Measurements from ENCODE around the gene REL. TPM values are rescaled to one million over a fixed set of nuclear protein-coding genes. Genes with fewer than 3 reads are reported as not detected.
A peak's percentile ranks its signal among the peaks of the same experiment; 100 is the strongest.

REL gene
- total RNA-seq, result 10 to 100 TPM; 42.7 to 55.9 TPM

DNA sequence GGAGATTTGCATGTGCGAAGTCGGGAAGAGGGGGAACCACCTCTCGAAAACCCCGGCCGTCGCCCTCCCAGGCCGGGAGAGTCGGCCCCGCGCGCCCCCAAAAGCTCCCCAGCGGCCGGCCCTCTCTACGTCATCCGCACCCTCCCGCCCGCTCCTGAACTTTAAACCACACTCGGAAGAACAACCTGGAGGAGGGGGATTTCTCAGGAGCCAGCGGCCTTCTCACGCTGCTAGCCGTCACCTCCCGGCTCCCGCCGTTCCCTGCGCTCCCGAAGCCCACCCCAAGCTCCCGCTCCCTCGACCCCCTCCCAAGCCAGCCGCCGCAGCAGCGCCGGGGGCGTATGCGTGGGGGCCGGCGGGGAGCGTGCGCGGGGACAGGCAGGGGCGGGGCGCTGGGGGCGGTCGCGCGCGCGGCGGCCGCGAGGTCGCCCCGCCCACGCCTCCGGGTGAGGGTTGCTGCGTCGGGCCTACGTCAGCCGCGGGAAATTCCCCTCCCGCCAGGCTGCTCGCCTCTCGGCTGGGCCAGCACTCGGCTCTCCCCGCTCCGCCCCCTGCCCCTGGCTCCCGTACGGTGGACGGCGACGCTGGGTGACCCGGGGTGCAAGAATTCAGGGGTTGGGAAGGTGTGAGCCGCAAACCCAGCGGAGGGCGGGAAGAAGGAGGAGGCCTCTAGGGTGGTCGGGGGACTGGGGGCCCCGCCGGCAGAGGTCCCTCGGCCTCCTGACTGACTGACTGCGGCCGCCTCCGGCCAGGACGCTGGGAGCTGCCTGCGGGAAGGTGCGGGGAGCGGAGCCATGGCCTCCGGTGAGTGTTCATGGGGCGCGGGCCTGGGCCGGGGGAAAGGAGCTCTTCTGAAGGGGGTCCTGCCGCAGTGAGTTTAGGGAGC is at the start of gene REL:
REL (plus strand) TSS at position 528 of the 886 bp plus-strand sequence; CDS start at position 795, 267 bp downstream.
- POLR2A ChIA-PET, result interaction anchor here (0.5 to 2.3 kb wide), 13 partner anchors 8 to 352 kb away, joined by 3 to 11 read pairs (median 4); no protein-coding TSS in a partner anchor
- no peaks in the 10 kb centered on the region for H3K9me3 Mint-ChIP-seq (ENCODE audit: low read depth)
- H3K27me3 Mint-ChIP-seq, result no peaks in the 10 kb centered on the region
- DNase-seq (peak; percentile 95), ATAC-seq (peak; percentile 84)
- H3K36me3 Mint-ChIP-seq (ENCODE audit: low read depth), result peaks cover 26% of the 10 kb centered on the region
- H3K4me1 Mint-ChIP-seq, result peaks cover 25% of the 10 kb centered on the region
- intact Hi-C loops (cut with DNase I, micrococcal nuclease), result loop anchor here (1.0 to 5.0 kb wide), 15 partner anchors 9 to 1316 kb away; partner anchors contain the start of genes PAPOLG (in 2 of the 2), B3GNT2 (in 1 of the 2), FAM161A (in 1 of the 2) and PEX13 (in 1 of the 2)
- H3K27ac Mint-ChIP-seq, result peak within 1 kb of the TSS; percentile 98
- CTCF ChIA-PET, result interaction anchor here (0.7 to 2.6 kb wide), 9 partner anchors 10 to 118 kb away, joined by 3 to 18 read pairs (median 5); no protein-coding TSS in a partner anchor
- peak within 1 kb of the TSS; percentile 91 for H3K4me3 Mint-ChIP-seq

DNA sequence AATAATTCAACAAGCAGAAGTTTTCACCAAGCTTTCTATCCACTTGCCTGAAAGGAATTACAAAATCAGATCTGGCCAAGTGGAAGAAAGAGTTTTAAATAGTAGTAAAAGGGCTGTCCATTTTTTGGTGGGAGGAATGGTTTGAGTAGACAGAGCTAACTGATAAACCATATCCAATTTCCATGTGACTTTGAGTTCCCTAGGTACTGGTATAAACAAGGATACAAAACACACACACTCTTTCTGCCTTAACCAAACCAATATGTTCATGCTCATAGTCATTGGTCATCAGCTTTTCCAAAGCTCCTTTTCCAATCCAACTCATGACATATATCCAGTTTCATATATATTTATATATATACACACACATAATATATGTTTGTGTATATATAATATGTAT is 49.5 kb upstream of the REL start:
- POLR2A ChIA-PET, result interaction anchor here (1.2 kb wide), 1 partner anchor 50 kb away, joined by 6 read pairs; no protein-coding TSS in a partner anchor

GRCh38 chr2:60832621-60833020 is 48.8 kb upstream of the REL start:
- intact Hi-C loops (cut with DNase I, micrococcal nuclease), result loop anchor here (1.0 to 2.0 kb wide), 5 partner anchors 13 to 145 kb away; partner anchors contain the start of gene REL (in 1 of the 2)
- peaks cover 41% of the 10 kb centered on the region for H3K4me1 Mint-ChIP-seq
- POLR2A ChIA-PET, result interaction anchor here (0.6 to 1.5 kb wide), 7 partner anchors 11 to 58 kb away, joined by 3 to 10 read pairs (median 4); no protein-coding TSS in a partner anchor

More for the DNA sequence above, 49.5 kb upstream of the REL start:
- Mint-ChIP-seq H3K36me3 (ENCODE audit: low read depth) (no peaks in the 10 kb centered on the region), H3K27ac (no peak overlapping the region), H3K27me3 (peaks cover 4% of the 10 kb centered on the region), H3K4me1 (peaks cover 48% of the 10 kb centered on the region), H3K9me3 (ENCODE audit: low read depth) (no peaks in the 10 kb centered on the region), H3K4me3 (no peak overlapping the region)
- no peak for DNase-seq
- CTCF ChIA-PET, result interaction anchor here (0.8 to 2.3 kb wide), 5 partner anchors 12 to 167 kb away, joined by 3 to 21 read pairs (median 3); no protein-coding TSS in a partner anchor
- no peak for ATAC-seq
- intact Hi-C loops (cut with DNase I, micrococcal nuclease), result loop anchor here (1.0 to 2.0 kb wide), 5 partner anchors 13 to 145 kb away; partner anchors contain the start of gene REL (in 1 of the 2)

GRCh38 chr2:60834270-60834717 is 47.1 kb upstream of the REL start:
- no peaks in the 10 kb centered on the region for H3K9me3 Mint-ChIP-seq (ENCODE audit: low read depth)
- ChIA-PET CTCF (interaction anchor here (0.8 kb wide), 1 partner anchor 15 kb away, joined by 3 read pairs; no protein-coding TSS in a partner anchor), POLR2A (no interaction called here)
- H3K4me1 Mint-ChIP-seq, result peaks cover 43% of the 10 kb centered on the region
- intact Hi-C loops (cut with DNase I, micrococcal nuclease), result no loop called here
- no peaks in the 10 kb centered on the region for H3K36me3 Mint-ChIP-seq (ENCODE audit: low read depth)
- H3K27me3 Mint-ChIP-seq, result peaks cover 4% of the 10 kb centered on the region
- ATAC-seq (no peak), DNase-seq (no peak)
- H3K4me3 Mint-ChIP-seq, result no peak overlapping the region
- H3K27ac Mint-ChIP-seq, result peak overlapping the region; percentile 15

More at GRCh38 chr2:60832621-60833020, 48.8 kb upstream of the REL start:
- ATAC-seq (peak; percentile 89), DNase-seq (no peak)
- no peaks in the 10 kb centered on the region for H3K36me3 Mint-ChIP-seq (ENCODE audit: low read depth)
- H3K27me3 Mint-ChIP-seq, result peaks cover 4% of the 10 kb centered on the region
- no peaks in the 10 kb centered on the region for H3K9me3 Mint-ChIP-seq (ENCODE audit: low read depth)
- no peak overlapping the region for H3K4me3 Mint-ChIP-seq
- CTCF ChIA-PET, result interaction anchor here (0.6 to 2.3 kb wide), 8 partner anchors 12 to 185 kb away, joined by 3 to 21 read pairs (median 3); partner anchors contain the start of gene PEX13
- peak overlapping the region; percentile 80 for H3K27ac Mint-ChIP-seq

DNA sequence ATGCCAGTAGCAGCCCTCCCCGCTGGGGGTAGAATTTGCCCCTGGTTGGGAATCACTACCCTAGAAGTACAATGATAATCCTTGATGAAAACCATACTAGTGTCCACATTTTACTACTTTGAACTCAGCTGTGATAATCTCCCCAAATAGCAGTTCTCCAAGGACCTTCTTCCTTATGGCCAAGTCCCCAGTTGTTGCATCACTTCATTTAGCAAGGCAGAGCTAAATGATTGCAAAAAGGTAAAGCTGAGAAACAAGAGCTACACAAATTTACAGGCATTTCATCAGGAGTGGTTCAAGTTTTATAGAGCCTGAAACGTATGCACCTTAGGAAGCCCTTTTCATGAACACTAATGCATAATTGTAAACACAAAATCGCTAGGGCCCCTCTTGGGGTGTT is 44.9 kb upstream of the REL start:
- H3K27me3 Mint-ChIP-seq, result peaks cover 4% of the 10 kb centered on the region
- no peak for ATAC-seq
- no peaks in the 10 kb centered on the region for H3K9me3 Mint-ChIP-seq (ENCODE audit: low read depth)
- no peaks in the 10 kb centered on the region for H3K36me3 Mint-ChIP-seq (ENCODE audit: low read depth)
- CTCF ChIA-PET, result interaction anchor here (0.7 kb wide), 1 partner anchor 131 kb away, joined by 3 read pairs; no protein-coding TSS in a partner anchor
- DNase-seq, result no peak
- POLR2A ChIA-PET, result no interaction called here
- intact Hi-C loops (cut with DNase I, micrococcal nuclease), result no loop called here
- H3K4me3 Mint-ChIP-seq, result no peak overlapping the region
- H3K27ac Mint-ChIP-seq, result no peak overlapping the region
- peaks cover 49% of the 10 kb centered on the region for H3K4me1 Mint-ChIP-seq

DNA sequence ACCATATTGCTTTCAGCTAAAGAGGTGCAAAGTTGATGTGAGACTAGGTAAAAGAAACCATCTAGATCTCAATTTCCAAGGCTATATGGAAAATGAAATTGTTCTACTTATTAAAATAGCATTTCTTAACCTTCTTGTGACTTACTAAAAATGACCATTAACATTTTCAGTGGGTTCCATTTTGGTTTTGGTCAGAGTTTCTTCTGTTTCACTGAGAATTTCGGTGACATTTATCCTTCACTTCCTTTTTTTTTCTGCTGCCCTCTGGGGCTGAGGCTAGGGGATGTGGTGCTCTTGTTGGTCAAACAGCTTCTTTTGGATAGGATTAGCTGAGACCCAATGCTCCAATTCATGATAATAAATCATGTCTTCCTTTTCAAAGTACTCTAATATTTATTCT is 44.3 kb upstream of the REL start:
- DNase-seq, result no peak
- ATAC-seq, result no peak
- no peaks in the 10 kb centered on the region for H3K9me3 Mint-ChIP-seq (ENCODE audit: low read depth)
- H3K4me3 Mint-ChIP-seq, result no peak overlapping the region
- H3K27ac Mint-ChIP-seq, result no peak overlapping the region
- CTCF ChIA-PET, result interaction anchor here (0.7 to 1.2 kb wide), 2 partner anchors 9 to 130 kb away, joined by 3 read pairs; no protein-coding TSS in a partner anchor
- POLR2A ChIA-PET, result no interaction called here
- peaks cover 4% of the 10 kb centered on the region for H3K27me3 Mint-ChIP-seq
- peaks cover 43% of the 10 kb centered on the region for H3K4me1 Mint-ChIP-seq
- no peaks in the 10 kb centered on the region for H3K36me3 Mint-ChIP-seq (ENCODE audit: low read depth)
- intact Hi-C loops (cut with DNase I, micrococcal nuclease), result no loop called here

- POLR2A ChIA-PET, result interaction anchor here (0.6 kb wide), 1 partner anchor 227 kb away, joined by 3 read pairs; no protein-coding TSS in a partner anchor
- intact Hi-C loops (cut with DNase I, micrococcal nuclease), result no loop called here
- Mint-ChIP-seq H3K27ac (no peak overlapping the region), H3K4me1 (peaks cover 31% of the 10 kb centered on the region), H3K4me3 (no peak overlapping the region), H3K9me3 (ENCODE audit: low read depth) (no peaks in the 10 kb centered on the region), H3K36me3 (ENCODE audit: low read depth) (no peaks in the 10 kb centered on the region), H3K27me3 (peaks cover 4% of the 10 kb centered on the region)
- DNase-seq, result no peak
- no peak for ATAC-seq
- CTCF ChIA-PET, result interaction anchor here (0.5 to 1.2 kb wide), 6 partner anchors 10 to 33 kb away, joined by 3 read pairs; no protein-coding TSS in a partner anchor
Observed at GRCh38 chr2:60838481-60838880, 42.9 kb upstream of the REL start.

- CTCF ChIA-PET, result interaction anchor here (0.7 to 1.3 kb wide), 6 partner anchors 9 to 34 kb away, joined by 3 to 4 read pairs (median 3); no protein-coding TSS in a partner anchor
- POLR2A ChIA-PET, result no interaction called here
- H3K36me3 Mint-ChIP-seq (ENCODE audit: low read depth), result no peaks in the 10 kb centered on the region
Observed at GRCh38 chr2:60839126-60839813, 42.1 kb upstream of the REL start.

GRCh38 chr2:60840880-60841279 is 40.5 kb upstream of the REL start:
- CTCF ChIA-PET, result no interaction called here
- POLR2A ChIA-PET, result no interaction called here
- no peak overlapping the region for H3K4me3 Mint-ChIP-seq
- DNase-seq (no peak), ATAC-seq (peak; percentile 30)
- peaks cover 28% of the 10 kb centered on the region for H3K4me1 Mint-ChIP-seq
- no peaks in the 10 kb centered on the region for H3K36me3 Mint-ChIP-seq (ENCODE audit: low read depth)
- H3K27ac Mint-ChIP-seq, result peak overlapping the region; percentile 23
- no peaks in the 10 kb centered on the region for H3K9me3 Mint-ChIP-seq (ENCODE audit: low read depth)
- intact Hi-C loops (cut with DNase I, micrococcal nuclease), result no loop called here
- H3K27me3 Mint-ChIP-seq, result no peaks in the 10 kb centered on the region

More at GRCh38 chr2:60839126-60839813, 42.1 kb upstream of the REL start:
- peaks cover 4% of the 10 kb centered on the region for H3K27me3 Mint-ChIP-seq
- DNase-seq (no peak), ATAC-seq (no peak)
- H3K9me3 Mint-ChIP-seq (ENCODE audit: low read depth), result no peaks in the 10 kb centered on the region
- intact Hi-C loops (cut with DNase I, micrococcal nuclease), result no loop called here
- H3K4me3 Mint-ChIP-seq, result no peak overlapping the region
- no peak overlapping the region for H3K27ac Mint-ChIP-seq
- peaks cover 31% of the 10 kb centered on the region for H3K4me1 Mint-ChIP-seq

- Mint-ChIP-seq H3K9me3 (ENCODE audit: low read depth) (no peaks in the 10 kb centered on the region), H3K4me3 (no peak overlapping the region), H3K4me1 (peaks cover 26% of the 10 kb centered on the region), H3K27ac (no peak overlapping the region), H3K27me3 (no peaks in the 10 kb centered on the region), H3K36me3 (ENCODE audit: low read depth) (no peaks in the 10 kb centered on the region)
- ChIA-PET CTCF (interaction anchor here (0.9 kb wide), 1 partner anchor 20 kb away, joined by 3 read pairs; no protein-coding TSS in a partner anchor), POLR2A (no interaction called here)
- DNase-seq (no peak), ATAC-seq (no peak)
- intact Hi-C loops (cut with DNase I, micrococcal nuclease), result no loop called here
Observed at GRCh38 chr2:60843006-60843405, 38.4 kb upstream of the REL start.

Data from activated CD4-positive, alpha-beta T cell treated with anti-CD3 and anti-CD28 coated beads for 36 hours (primary cell).